Endothelial cell of umbilical vein (primary cell): ENCODE measurements around the gene GPR146. TPM values are rescaled to one million over a fixed set of nuclear protein-coding genes. Genes with fewer than 3 reads are reported as not detected.

Experiments
- BruUV-seq: library from RNA; stranded (reverse); fragments of 400-500 nt; replicated peaks from 2 replicates; lab custom pipeline; 2021; lab: Mats Ljungman, UMichigan
- CTCF ChIA-PET: fragments of 300-600, 350-600 bp; sonication (Branson Sonifier 250); formaldehyde crosslinking; loops from one replicate; lab custom pipeline; 2021; ENCODE audit warnings: antibody characterized with exemption, inconsistent platforms; lab: Charles Lee
- POLR2A ChIA-PET: fragments of 300-600, 350-600 bp; sonication (Branson Sonifier 250); formaldehyde crosslinking; loops from one replicate; lab custom pipeline; 2021; ENCODE audit warnings: antibody characterized with exemption, inconsistent platforms; lab: Charles Lee
- DNase-seq: peaks from one replicate; pipeline ENCODE4 v3.0.0-alpha.2; 2011; ENCODE audit warnings: low read depth, low spot score
- FAIRE-seq: peaks from 2 replicates; lab custom pipeline; 2011; peaks lifted over from hg19 to GRCh38; lab: Jason Lieb, UNC
- H2AFZ ChIP-seq: 2 replicates; pipeline ENCODE4 v1.6.0; 2012; ENCODE audit warnings: low read depth, low read length, control low read depth, inconsistent platforms
- H3K27ac ChIP-seq: 2 replicates; pipeline ENCODE4 v1.5.1; 2011; ENCODE audit warnings: low read depth, mild to moderate bottlenecking, control low read depth, low read length, moderate library complexity; ENCODE audit not compliant: insufficient read depth
- H3K27me3 ChIP-seq, 2 experiments: 2 replicates each; pipeline versions ENCODE4 v1.6.0 to v1.6.1; 2011; ENCODE audit warnings: low read length in 2 of 2, mixed read lengths in 1 of 2; ENCODE audit not compliant: control insufficient read depth in 2 of 2, insufficient read depth in 2 of 2
- H3K36me3 ChIP-seq, 2 experiments: 2 replicates in 1 of 2; 3 replicates in 1 of 2; pipeline ENCODE4 v1.5.1; 2011; ENCODE audit warnings: low read length in 2 of 2, mild to moderate bottlenecking in 1 of 2, moderate library complexity in 1 of 2; ENCODE audit not compliant: control insufficient read depth in 2 of 2, insufficient read depth in 2 of 2; ENCODE audit errors: extremely low read depth in 1 of 2
- H3K4me1 ChIP-seq: 3 replicates; pipeline ENCODE4 v1.5.1; 2011; ENCODE audit warnings: mild to moderate bottlenecking, low read length; ENCODE audit not compliant: control insufficient read depth, insufficient read depth; ENCODE audit errors: extremely low read depth
- H3K4me2 ChIP-seq: 2 replicates; pipeline ENCODE4 v1.6.1; 2011; ENCODE audit warnings: low read length, control low read depth, mixed read lengths; ENCODE audit not compliant: insufficient read depth
- H3K4me3 ChIP-seq, 3 experiments: fragments of 200-600 bp in 1 of 3; sonication (generic), shearing (Covaris generic) in 1 of 3; replicated peaks in 1 of 3; 2 replicates each; pipeline ENCODE4 v1.5.1; 2011 to 2016; ENCODE audit warnings: control low read depth in 3 of 3, low read length in 3 of 3, mild to moderate bottlenecking in 2 of 3, inconsistent platforms in 1 of 3, low read depth in 1 of 3, moderate library complexity in 1 of 3; ENCODE audit not compliant: insufficient read depth in 1 of 3
- H3K79me2 ChIP-seq: 2 replicates; pipeline ENCODE4 v1.6.0; 2012; ENCODE audit warnings: low read length, inconsistent platforms; ENCODE audit not compliant: control insufficient read depth, insufficient read depth
- H3K9ac ChIP-seq: replicated peaks from 2 replicates; pipeline ENCODE3; 2011; ENCODE audit warnings: low read length, control low read depth; ENCODE audit not compliant: insufficient read depth; ENCODE audit errors: extremely low read depth
- H3K9me1 ChIP-seq: replicated peaks from 3 replicates; pipeline ENCODE4 v1.6.0; 2011; ENCODE audit warnings: mild to moderate bottlenecking, low read length; ENCODE audit not compliant: control insufficient read depth, insufficient read depth; ENCODE audit errors: extremely low read depth
- H3K9me3 ChIP-seq: replicated peaks from 2 replicates; pipeline ENCODE4 v1.5.1; 2012; ENCODE audit warnings: low read length, inconsistent platforms; ENCODE audit not compliant: control insufficient read depth, insufficient read depth
- H4K20me1 ChIP-seq: replicated peaks from 2 replicates; pipeline ENCODE3; 2011; ENCODE audit warnings: mild to moderate bottlenecking, low read length; ENCODE audit not compliant: control insufficient read depth, insufficient read depth; ENCODE audit errors: extremely low read depth
- CTCF ChIP-seq, 2 donors: IDR thresholded peaks; 1 replicate in 1 of 2; 2 replicates in 1 of 2; pipeline ENCODE4 v1.5.1; 2011; ENCODE audit warnings: low read length in 2 of 2, mild to moderate bottlenecking in 2 of 2, moderate library complexity in 2 of 2, control low read depth in 1 of 2, inconsistent platforms in 1 of 2, low read depth in 1 of 2; ENCODE audit not compliant: insufficient read depth in 1 of 2; ENCODE audit errors: extremely low read depth in 1 of 2
- EZH2 ChIP-seq: IDR thresholded peaks from 2 replicates; pipeline ENCODE4 v1.6.1; 2012; ENCODE audit warnings: borderline replicate concordance, low read depth, mild to moderate bottlenecking, moderate library complexity, low read length, inconsistent platforms; ENCODE audit not compliant: severe bottlenecking
- FOS ChIP-seq: IDR thresholded peaks from 2 replicates; pipeline ENCODE4 v1.6.1; 2011; ENCODE audit warnings: mild to moderate bottlenecking, low read length, moderate library complexity, borderline replicate concordance; ENCODE audit not compliant: insufficient read depth
- GATA2 ChIP-seq: IDR thresholded peaks from 2 replicates; pipeline ENCODE4 v1.7.0; 2011; ENCODE audit warnings: low read depth, mild to moderate bottlenecking, moderate library complexity, mixed read lengths, low read length; ENCODE audit not compliant: insufficient read length, insufficient read depth
- JUN ChIP-seq: IDR thresholded peaks from 2 replicates; pipeline ENCODE4 v1.6.1; 2011; ENCODE audit warnings: borderline replicate concordance, low read depth; ENCODE audit not compliant: insufficient read length, insufficient read depth
- MAX ChIP-seq: IDR thresholded peaks from 2 replicates; pipeline ENCODE4 v1.6.1; 2011; ENCODE audit not compliant: insufficient read depth, insufficient read length
- MYC ChIP-seq: IDR thresholded peaks from one replicate; pipeline ENCODE4 v1.6.1; 2011; ENCODE audit warnings: mild to moderate bottlenecking, low read depth, low read length
- POLR2A ChIP-seq: IDR thresholded peaks from 2 replicates; pipeline ENCODE4 v1.6.1; 2012; ENCODE audit warnings: low read depth, mild to moderate bottlenecking, control low read depth, low read length
- POLR2AphosphoS5 ChIP-seq: IDR thresholded peaks from 2 replicates; pipeline ENCODE4 v1.6.1; 2012; ENCODE audit warnings: low read depth, mild to moderate bottlenecking, control low read depth, low read length, moderate library complexity; ENCODE audit not compliant: insufficient read depth
- dilution Hi-C: fragments of 300-500 bp; cut with MboI; formaldehyde crosslinking; loops from one replicate; pipeline ENCODE4 v1.15.0; 2019; ENCODE audit warnings: low sequenced_read_pairs; ENCODE audit not compliant: extremely low pct_ligation_motif_present
- intact Hi-C: fragments of 100-400 bp; cut with micrococcal nuclease; formaldehyde crosslinking; loops from one replicate; pipeline ENCODE4 v1.10.0; 2022
- polyA plus RNA-seq, 4 experiments: library from polyadenylated mRNA; depleted of rRNA in 3 of 4; stranded (reverse) in 3 of 4; unstranded in 1 of 4; fragments of >200 nt; gene quantifications; 2 replicates each; pipeline versions ENCODE4 v1.2.1 to v1.2.3, GENCODE V29; 2011 to 2012; ENCODE audit warnings: missing spikeins in 1 of 4
- total RNA-seq: library from RNA; stranded (reverse); gene quantifications from 2 replicates; pipeline ENCODE4 v1.2.3, GENCODE V29; 2021

The GPR146 gene
- total and polyA plus RNA-seq, 2 donors (not counting 3 experiments of a cell fraction or from before 2014, with no cell fraction given): 18.5 to 44.8 TPM

GRCh38 chr7:1081931-1082401 is 37.6 kb downstream of the GPR146 start:
- no peak for TF ChIP-seq GATA2
- TF ChIP-seq POLR2AphosphoS5: no peak
- Histone ChIP-seq H3K9me3 (no peaks in the 10 kb centered on the region), H3K4me2 (no peak overlapping the region), H3K27me3 (no peaks in the 10 kb centered on the region), H3K4me1 (peaks cover 15% of the 10 kb centered on the region), H4K20me1 (no peaks in the 10 kb centered on the region), H3K27ac (no peak overlapping the region), H2AFZ (no peak overlapping the region), H3K36me3 (no peaks in the 10 kb centered on the region), H3K9me1 (no peaks in the 10 kb centered on the region), H3K9ac (no peak overlapping the region), H3K79me2 (no peaks in the 10 kb centered on the region), H3K4me3 (no peak overlapping the region)
- ChIA-PET CTCF (interaction anchor here (0.6 to 3.4 kb wide), 2 partner anchors 89 to 135 kb away, joined by 3 to 10 read pairs; no protein-coding TSS in a partner anchor), POLR2A (no interaction called here)
- FAIRE-seq (peak; percentile 42), DNase-seq (peak; percentile 26)
- dilution Hi-C loops: no loop called here
- intact Hi-C loops: no loop called here
- BruUV-seq: no TSS peak

GRCh38 chr7:1083729-1084657 is 39.6 kb downstream of the GPR146 start:
- no peaks in the 10 kb centered on the region for H3K9me3 ChIP-seq
- CTCF ChIA-PET: interaction anchor here (1.0 to 3.7 kb wide), 5 partner anchors 10 to 92 kb away, joined by 3 to 65 read pairs (median 10); no protein-coding TSS in a partner anchor
- intact Hi-C loops (no loop called here), dilution Hi-C loops (no loop called here)
- no peak overlapping the region for H3K27ac ChIP-seq
- TF ChIP-seq MAX (no peak), GATA2 (no peak), MYC (no peak), CTCF (IDR thresholded peaks at IDR 0.05; ENCODE audit: extremely low read depth in 1 of 2, insufficient read depth in 1 of 2, low read depth in 1 of 2, low read length in 2 of 2) (no peak), FOS (no peak), POLR2AphosphoS5 (no peak), POLR2A (no peak), EZH2 (no peak), JUN (no peak)
- DNase-seq (peak; percentile 22), FAIRE-seq (peak; percentile 42)
- H3K4me1 ChIP-seq: peaks cover 21% of the 10 kb centered on the region
- no peaks in the 10 kb centered on the region for H3K79me2 ChIP-seq
- H4K20me1 ChIP-seq: no peaks in the 10 kb centered on the region
- no peak overlapping the region for H2AFZ ChIP-seq
- no TSS peak for BruUV-seq
- H3K36me3 ChIP-seq: no peaks in the 10 kb centered on the region
- POLR2A ChIA-PET: interaction anchor here (0.6 to 0.7 kb wide), 2 partner anchors 55 to 75 kb away, joined by 3 to 4 read pairs; no protein-coding TSS in a partner anchor
- no peak overlapping the region for H3K4me2 ChIP-seq
- no peaks in the 10 kb centered on the region for H3K9me1 ChIP-seq
- H3K9ac ChIP-seq: no peak overlapping the region
- no peak overlapping the region for H3K4me3 ChIP-seq
- no peaks in the 10 kb centered on the region for H3K27me3 ChIP-seq
